Heart left ventricle (tissue), 16 donors: Measurements from ENCODE around the gene SYCP1. TPM values are rescaled to one million over a fixed set of nuclear protein-coding genes. Genes with fewer than 3 reads are reported as not detected.
"Not testable (repeated sequence)": the region's sequence is repeated elsewhere in the genome, so short reads cannot be mapped to it uniquely, and the experiment has no call there.

Source experiments
- ATAC-seq, 4 donors: fragments of 200-7000 bp; cut with Tn5 transposase; one replicate each; pipeline ENCODE4 v1.9.1; 2020 to 2022; ENCODE audit warnings: moderate library complexity in 4 of 4, mild to moderate bottlenecking in 3 of 4, moderate number of reproducible peaks in 1 of 4
- DNase-seq, 5 donors: peaks; one replicate each; pipeline ENCODE4 v3.0.0-alpha.2; 2020
- H3K27ac ChIP-seq, 12 donors: fragments of 200-600 bp; sonication (generic) in 4 of 12; one replicate each; pipeline versions ENCODE4 v1.5.0 to v1.8.0; 2016 to 2022; ENCODE audit warnings: mild to moderate bottlenecking in 2 of 12
- H3K27me3 ChIP-seq, 9 donors: fragments of 200-600 bp; sonication (generic) in 2 of 9; one replicate each; pipeline versions ENCODE4 v1.5.1 to v1.8.0; 2016 to 2022; ENCODE audit warnings: mild to moderate bottlenecking in 3 of 9
- H3K36me3 ChIP-seq, 9 donors: fragments of 200-600 bp; sonication (generic) in 2 of 9; one replicate each; pipeline versions ENCODE4 v1.5.0 to v1.8.0; 2018 to 2022; ENCODE audit warnings: mild to moderate bottlenecking in 2 of 9
- H3K4me1 ChIP-seq, 12 donors: fragments of 200-600 bp; sonication (generic) in 4 of 12; one replicate each; pipeline versions ENCODE4 v1.5.0 to v1.8.0; 2016 to 2022; ENCODE audit warnings: mild to moderate bottlenecking in 3 of 12
- H3K4me3 ChIP-seq, 12 donors: fragments of 200-600 bp; sonication (generic) in 4 of 12; one replicate each; pipeline versions ENCODE4 v1.5.0 to v1.8.0; 2017 to 2022; ENCODE audit warnings: mild to moderate bottlenecking in 9 of 12, moderate library complexity in 4 of 12
- H3K9me3 ChIP-seq, 12 donors: fragments of 200-600 bp; sonication (generic) in 4 of 12; one replicate each; pipeline versions ENCODE4 v1.5.0 to v1.8.0; 2016 to 2022; ENCODE audit warnings: mild to moderate bottlenecking in 1 of 12
- CTCF ChIP-seq, 12 donors: fragments of 200-600 bp; sonication (generic) in 4 of 12; IDR thresholded peaks; one replicate each; pipeline versions ENCODE4 v1.5.0 to v1.8.0; 2018 to 2022; ENCODE audit warnings: antibody characterized with exemption in 12 of 12, mild to moderate bottlenecking in 5 of 12
- POLR2A ChIP-seq, 2 donors: fragments of 450-650 bp; IDR thresholded peaks; one replicate each; pipeline ENCODE4 v1.6.1; 2017; ENCODE audit warnings: antibody characterized with exemption in 2 of 2, mild to moderate bottlenecking in 2 of 2, moderate library complexity in 2 of 2
- WGBS, 4 donors: extraction: QIAGEN DNeasy Blood & Tissue Kit in 2 of 4; methylation state at CpG; one replicate each; pipeline versions ENCODE4 v1.1.5 to v1.1.7; 2013 to 2018; 5-methylcytosine and 5-hydroxymethylcytosine counted together
- intact Hi-C, 10 donors: fragments of 100-400 bp; cut with DNase I; formaldehyde crosslinking; loops; one replicate each; pipeline versions ENCODE4 v1.11.1 to v1.14.2; 2022
- polyA plus RNA-seq, 2 donors: library from polyadenylated mRNA; stranded (reverse); fragments of 200-250 nt; gene quantifications; one replicate each; pipeline ENCODE4 v1.2.3, GENCODE V29; 2013
- total RNA-seq, 9 donors: library from RNA; depleted of rRNA in 2 of 9; stranded (reverse); fragments of >200 nt in 2 of 9; fragmentation: NEBNext Ultra II Directional in 3 of 9; extraction: Animal tissue kit (Norgen Biotek cat#: 25700) in 3 of 9; gene quantifications; one replicate each; pipeline versions ENCODE4 v1.1.0 to v1.2.4, GENCODE V29; 2016 to 2023
- donor health status: ischemic (EF 13 %, LVEDD 7.1; RV severe dilation, severe dysfunction).
- donor health status: healthy with polysubstance abuse.
- donor health status: DM: no; HTN: yes; CAD: no.
- donor health status: DM: no; HTN: no; CAD: no.
- donor health status: ischemic (EF 25% LVEDD 6.9; RV normal size, moderate dysfunction).
- donor health status: ischemic (EF 25% LVEDD 5.7; RV mildly dilated, moderate dysfunction).
- donor health status: healthy.
- donor health status: DM: yes; HTN: yes; CAD: no.
- donor health status: ischemic (EF 35%, LVEDD 5.7; RV mildly dilated, moderate dysfunction).
- donor health status: nonischemic (EF 11% LVEDD 7.7; RV severe dilation, severe dysfunction).
- donor health status: DM: yes; HTN: yes; CAD: no.
- donor health status: PGD.
- donor health status: ischemic (EF 29% LVEDD 5.4; RV normal size, mild dysfunction).
- donor health status: nonischemic (EF 23%, LVEDD 6.1; RV moderate dilation, normal function).

Gene SYCP1
- total and polyA plus RNA-seq, 11 donors, result not detected

- ATAC-seq (no peak), DNase-seq (no peak)
- H3K27ac ChIP-seq, result no peak overlapping the region
- no peaks in the 10 kb centered on the region for H3K36me3 ChIP-seq
- no peak for TF ChIP-seq CTCF (IDR thresholded peaks at IDR 0.05)
- TF ChIP-seq POLR2A (IDR thresholded peaks at IDR 0.05), result no peak
- intact Hi-C loops, result no loop called here
- no peak overlapping the region for H3K4me3 ChIP-seq
- no peaks in the 10 kb centered on the region for H3K4me1 ChIP-seq
- H3K9me3 ChIP-seq, result peaks cover 0 to 10% (median 4%) of the 10 kb centered on the region in 12 donors
- WGBS, 4 donors, result 80 to 84% (median 82%) methylated on average over 1 of the region's 1 CpG
- no peaks in the 10 kb centered on the region for H3K27me3 ChIP-seq
Observed at GRCh38 chr1:114903480-114903879, 48.8 kb downstream of the SYCP1 start.

- H3K4me1 ChIP-seq, H3K9me3 ChIP-seq, ATAC-seq, H3K36me3 ChIP-seq, intact Hi-C loops, H3K27ac ChIP-seq, H3K4me3 ChIP-seq, DNase-seq: not testable (repeated sequence)
- 34 to 67% (median 43%) methylated on average over 4 of the region's 4 CpGs for WGBS, 4 donors
- H3K27me3 ChIP-seq, result peaks cover 0 to 15% (median 3%) of the 10 kb centered on the region in 9 donors
Observed at GRCh38 chr1:114915720-114916119, 61.1 kb downstream of the SYCP1 start.

GRCh38 chr1:114926607-114927006 lies 71.9 kb downstream of the SYCP1 start:
- Histone ChIP-seq H3K9me3 (peaks cover 0 to 5% (median 0%) of the 10 kb centered on the region in 12 donors), H3K36me3 (no peaks in the 10 kb centered on the region), H3K4me1 (no peaks in the 10 kb centered on the region), H3K4me3 (no peak overlapping the region), H3K27me3 (no peaks in the 10 kb centered on the region), H3K27ac (no peak overlapping the region)
- ATAC-seq (no peak), DNase-seq (no peak)
- intact Hi-C loops, result no loop called here
- TF ChIP-seq CTCF (IDR thresholded peaks at IDR 0.05), result no peak
- no peak for TF ChIP-seq POLR2A (IDR thresholded peaks at IDR 0.05)

GRCh38 chr1:114927401-114927800 lies 72.7 kb downstream of the SYCP1 start:
- no peaks in the 10 kb centered on the region for H3K4me1 ChIP-seq
- H3K27me3 ChIP-seq, result no peaks in the 10 kb centered on the region
- H3K27ac ChIP-seq, result no peak overlapping the region
- no peak for TF ChIP-seq POLR2A (IDR thresholded peaks at IDR 0.05)
- no peak for TF ChIP-seq CTCF (IDR thresholded peaks at IDR 0.05)
- 70 to 75% (median 72%) methylated on average over 1 of the region's 1 CpG for WGBS, 4 donors
- H3K36me3 ChIP-seq, result no peaks in the 10 kb centered on the region
- intact Hi-C loops, result no loop called here
- H3K4me3 ChIP-seq, result no peak overlapping the region
- DNase-seq (no peak), ATAC-seq (no peak)
- H3K9me3 ChIP-seq, result peaks cover 0 to 5% (median 0%) of the 10 kb centered on the region in 12 donors

GRCh38 chr1:114956570-114956969 lies 101.9 kb downstream of the SYCP1 start:
- 60 to 67% (median 63%) methylated on average over 1 of the region's 1 CpG for WGBS, 4 donors
- TF ChIP-seq POLR2A (IDR thresholded peaks at IDR 0.05), result no peak
- TF ChIP-seq CTCF (IDR thresholded peaks at IDR 0.05), result peak in 4 of 12 donors; percentile 16 to 44 (median 22)
- ATAC-seq (no peak), DNase-seq (no peak)
- no peaks in the 10 kb centered on the region for H3K36me3 ChIP-seq
- H3K27me3 ChIP-seq, result peaks cover 0 to 5% (median 0%) of the 10 kb centered on the region in 9 donors
- intact Hi-C loops, result no loop called here
- peaks cover 0 to 3% (median 0%) of the 10 kb centered on the region in 12 donors for H3K9me3 ChIP-seq
- H3K4me1 ChIP-seq, result no peaks in the 10 kb centered on the region
- H3K27ac ChIP-seq, result no peak overlapping the region
- H3K4me3 ChIP-seq, result no peak overlapping the region
